SK-N-SH (cell line): ENCODE measurements around the gene OVOL1. TPM values are rescaled to one million over a fixed set of nuclear protein-coding genes. Genes with fewer than 3 reads are reported as not detected.
A peak's percentile ranks its signal among the peaks of the same experiment; 100 is the strongest.

Source experiments
- CTCF ChIA-PET: fragments of 300-600, 350-600 bp; formaldehyde crosslinking; extraction: SDS; loops from one replicate; lab custom pipeline; 2021; lab: Yijun Ruan, JAX
- POLR2A ChIA-PET: fragments of 350-600 bp; sonication (Branson Sonifier 250); formaldehyde crosslinking; extraction: SDS; loops from one replicate; lab custom pipeline; 2020; ENCODE audit warnings: antibody characterized with exemption, inconsistent platforms; lab: Yijun Ruan, JAX
- DNase-seq: peaks from one replicate; pipeline ENCODE4 v3.0.0; 2012
- H2AFZ ChIP-seq: fragments of 200-600 bp; sonication (generic); 2 replicates; pipeline ENCODE4 v1.8.1; 2016; ENCODE audit warnings: antibody characterized with exemption, mild to moderate bottlenecking, low read depth
- H3F3A ChIP-seq: fragments of 200-600 bp; sonication (generic); replicated peaks from 2 replicates; pipeline ENCODE3; 2016; ENCODE audit warnings: antibody characterized with exemption, mild to moderate bottlenecking; ENCODE audit not compliant: insufficient read depth
- H3K27ac ChIP-seq, 2 experiments: fragments of 200-500 bp in 1 of 2; fragments of 200-600 bp in 1 of 2; sonication (Bioruptor generic) in 1 of 2; sonication (generic), shearing (Covaris generic) in 1 of 2; 2 replicates each; pipeline versions ENCODE4 v1.5.1 to v1.6.1; 2014 to 2016; ENCODE audit warnings: low read depth in 2 of 2, inconsistent platforms in 1 of 2, low read length in 1 of 2, mild to moderate bottlenecking in 1 of 2, mixed read lengths in 1 of 2
- H3K27me3 ChIP-seq: fragments of 200-600 bp; sonication (generic), shearing (Covaris generic); 2 replicates; pipeline ENCODE4 v1.6.1; 2016; ENCODE audit warnings: mixed run types; ENCODE audit not compliant: insufficient read depth
- H3K36me3 ChIP-seq, 2 experiments: fragments of 200-500 bp in 1 of 2; fragments of 200-600 bp in 1 of 2; sonication (Bioruptor generic) in 1 of 2; sonication (generic) in 1 of 2; replicated peaks in 1 of 2; 2 replicates each; pipeline versions ENCODE3 to v1.5.1; 2014 to 2016; ENCODE audit warnings: low read length in 1 of 2, mild to moderate bottlenecking in 1 of 2; ENCODE audit not compliant: insufficient read depth in 2 of 2, control insufficient read depth in 1 of 2
- H3K4me1 ChIP-seq, 2 experiments: fragments of 200-500 bp in 1 of 2; fragments of 200-600 bp in 1 of 2; sonication (Bioruptor generic) in 1 of 2; sonication (generic), shearing (Covaris generic) in 1 of 2; 2 replicates each; pipeline versions ENCODE4 v1.5.1 to v1.6.1; 2014 to 2016; ENCODE audit warnings: low read depth in 1 of 2, low read length in 1 of 2, mixed run types in 1 of 2; ENCODE audit not compliant: insufficient read depth in 2 of 2, control insufficient read depth in 1 of 2
- H3K4me2 ChIP-seq: fragments of 200-600 bp; sonication (generic), shearing (Covaris generic); 2 replicates; pipeline ENCODE4 v1.6.1; 2017; ENCODE audit warnings: mixed run types
- H3K4me3 ChIP-seq, 2 experiments: fragments of 200-500 bp in 1 of 2; fragments of 200-600 bp in 1 of 2; sonication (Bioruptor generic) in 1 of 2; sonication (generic), shearing (Covaris generic) in 1 of 2; 2 replicates each; pipeline versions ENCODE4 v1.5.1 to v1.8.1; 2014 to 2016; ENCODE audit warnings: low read depth in 2 of 2, inconsistent platforms in 1 of 2, low read length in 1 of 2, mild to moderate bottlenecking in 1 of 2, mixed read lengths in 1 of 2, moderate library complexity in 1 of 2
- H3K79me2 ChIP-seq: fragments of 200-600 bp; sonication (generic); 2 replicates; pipeline ENCODE4 v1.8.1; 2017; ENCODE audit warnings: mild to moderate bottlenecking; ENCODE audit not compliant: insufficient read depth
- H3K9ac ChIP-seq: fragments of 200-600 bp; sonication (generic); 2 replicates; pipeline ENCODE4 v1.6.1; 2017; ENCODE audit warnings: mixed run types
- H3K9me2 ChIP-seq: fragments of 200-600 bp; sonication (generic); 2 replicates; pipeline ENCODE4 v1.6.1; 2017; ENCODE audit warnings: mixed run types
- H3K9me3 ChIP-seq: fragments of 200-600 bp; sonication (generic); 2 replicates; pipeline ENCODE4 v1.6.1; 2017; ENCODE audit warnings: mixed run types, mild to moderate bottlenecking, moderate library complexity
- H4K20me1 ChIP-seq: fragments of 200-600 bp; sonication (generic); 2 replicates; pipeline ENCODE4 v1.6.1; 2017; ENCODE audit warnings: mild to moderate bottlenecking, mixed run types; ENCODE audit not compliant: insufficient read depth
- CHD2 ChIP-seq: fragments of 150-350 bp; IDR thresholded peaks from 2 replicates; pipeline ENCODE4 v1.6.1; 2018; ENCODE audit warnings: low read length; ENCODE audit not compliant: partially characterized antibody
- EZH2phosphoT487 ChIP-seq: fragments of 200-600 bp; sonication (generic); IDR thresholded peaks from 2 replicates; pipeline ENCODE4 v1.6.1; 2017; ENCODE audit warnings: low read depth, mixed run types, mild to moderate bottlenecking, antibody characterized with exemption, moderate library complexity, borderline replicate concordance
- GABPA ChIP-seq: IDR thresholded peaks from 2 replicates; pipeline ENCODE4 v1.4.0; 2012; ENCODE audit warnings: low read depth, mild to moderate bottlenecking
- JUND ChIP-seq: IDR thresholded peaks from 2 replicates; pipeline ENCODE4 v1.4.0; 2012
- NFIC ChIP-seq: IDR thresholded peaks from 2 replicates; pipeline ENCODE4 v1.4.0; 2012; ENCODE audit warnings: borderline replicate concordance
- RAD21 ChIP-seq: IDR thresholded peaks from 2 replicates; pipeline ENCODE4 v1.6.1; 2012; ENCODE audit warnings: mild to moderate bottlenecking, low read length
- RXRA ChIP-seq: IDR thresholded peaks from 2 replicates; pipeline ENCODE4 v1.4.0; 2012; ENCODE audit warnings: low read depth, mild to moderate bottlenecking, borderline replicate concordance
- SMC3 ChIP-seq: IDR thresholded peaks from 2 replicates; pipeline ENCODE4 v1.6.1; 2012; ENCODE audit warnings: low read depth, low read length, improper control_type of control experiment
- TAF1 ChIP-seq: IDR thresholded peaks from 2 replicates; pipeline ENCODE4 v1.6.1; 2012; ENCODE audit warnings: low read depth, mild to moderate bottlenecking, low read length, moderate library complexity, borderline replicate concordance
- WGBS: methylation state at CpG from one replicate; pipeline ENCODE4 v1.1.6; 2017; ENCODE audit warnings: low lambda C conversion rate; 5-methylcytosine and 5-hydroxymethylcytosine counted together
- polyA plus RNA-seq, 3 experiments: library from polyadenylated mRNA; depleted of rRNA; stranded (reverse); fragments of >200 nt; gene quantifications; 2 replicates each; pipeline ENCODE4 v1.2.3, GENCODE V29; 2012
- TF ChIP-seq, protein P1 (sequence below): IDR thresholded peaks from 2 replicates; pipeline ENCODE4 v1.4.0; 2012; ENCODE audit warnings: low read depth, borderline replicate concordance
- TF ChIP-seq, protein P2 (sequence below): IDR thresholded peaks from 2 replicates; pipeline ENCODE4; 2012

OVOL1 gene
- not detected in 2 replicates for polyA plus RNA-seq (2012; rRNA removed)
- polyA plus RNA-seq (2012; cell fraction: cytosol; rRNA removed), result not detected in 2 replicates
- not detected in 2 replicates for polyA plus RNA-seq (2012; cell fraction: nucleus; rRNA removed)

DNA sequence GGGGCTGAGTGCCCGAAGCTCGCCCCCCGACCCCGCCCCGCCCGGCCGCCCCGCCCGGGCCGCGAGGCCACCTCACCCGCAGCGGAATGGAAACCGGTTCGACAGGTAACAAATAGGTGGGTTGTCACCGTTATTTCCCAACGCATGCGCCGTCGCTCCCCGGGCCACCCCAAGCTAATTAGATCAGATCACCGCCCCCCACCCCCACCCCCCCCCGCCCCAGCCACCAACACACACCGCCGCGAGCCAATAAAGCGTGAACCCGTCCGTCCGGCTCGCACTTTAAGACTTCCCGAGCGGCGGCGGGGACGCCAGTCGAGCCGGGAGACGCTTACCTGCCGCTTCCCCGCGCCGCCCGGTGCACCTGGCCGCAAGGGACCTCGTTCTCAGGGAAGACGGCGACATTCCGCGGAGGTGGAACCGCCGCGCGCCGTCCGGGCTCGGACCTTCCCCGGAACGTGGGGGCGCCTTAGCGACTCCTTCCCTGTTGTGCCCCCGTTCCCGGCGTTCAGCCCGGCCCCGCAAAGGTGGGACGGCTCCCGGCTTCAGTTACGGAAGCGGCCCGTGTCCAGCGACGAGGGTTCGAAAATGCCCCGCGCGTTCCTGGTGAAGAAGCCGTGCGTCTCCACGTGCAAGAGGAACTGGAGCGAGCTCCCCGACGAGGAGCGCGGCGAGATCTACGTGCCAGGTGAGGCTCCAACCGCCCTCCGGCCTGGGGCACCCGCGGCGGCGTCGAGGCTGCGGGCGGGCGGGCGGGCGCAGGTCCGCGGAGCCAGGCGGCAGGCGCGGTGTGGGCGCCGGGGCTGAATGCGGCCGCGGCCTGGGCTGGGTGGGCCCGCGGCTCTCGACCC is at the start of gene OVOL1:
OVOL1 (plus strand) TSS at position 278 of the 851 bp plus-strand sequence; CDS start at position 589, 311 bp downstream.
- no peaks in the 10 kb centered on the region for H3K79me2 ChIP-seq
- no peak within 1 kb of the TSS; the same call in 1 of the 2 replicates for H3K4me2 ChIP-seq
- peaks cover 0 to 2% of the 10 kb centered on the region in 2 experiments; a peak in 1 of 4 replicates for H3K4me1 ChIP-seq
- ChIA-PET CTCF (interaction anchor here (1.9 to 19.1 kb wide), 3 partner anchors 6 to 42 kb away, joined by 8 to 152 read pairs (median 43); partner anchors contain the start of gene AP5B1), POLR2A (no interaction called here)
- H3K27ac ChIP-seq, result no peak within 1 kb of the TSS
- H2AFZ ChIP-seq, result no peak within 1 kb of the TSS
- H3K27me3 ChIP-seq, result peaks cover 38% of the 10 kb centered on the region
- 2% methylated on average over 28 of the region's 112 CpGs for WGBS
- TF ChIP-seq RXRA (no peak), EZH2phosphoT487 (peak; percentile 93), SMC3 (no peak), TAF1 (no peak), RAD21 (no peak)
- TF ChIP-seq, all 33 proteins: peak for 1
- H3K4me3 ChIP-seq, result peak within 1 kb of the TSS in 1 of 2 experiments; percentile 17; a peak in 1 of 4 replicates
- H3K36me3 ChIP-seq, result no peaks in the 10 kb centered on the region
- no peaks in the 10 kb centered on the region for H3K9me2 ChIP-seq
- no peaks in the 10 kb centered on the region for H4K20me1 ChIP-seq
- H3F3A ChIP-seq, result peaks cover 12% of the 10 kb centered on the region
- H3K9ac ChIP-seq, result no peak within 1 kb of the TSS
- DNase-seq, result peak; percentile 64
- no peaks in the 10 kb centered on the region for H3K9me3 ChIP-seq

DNA sequence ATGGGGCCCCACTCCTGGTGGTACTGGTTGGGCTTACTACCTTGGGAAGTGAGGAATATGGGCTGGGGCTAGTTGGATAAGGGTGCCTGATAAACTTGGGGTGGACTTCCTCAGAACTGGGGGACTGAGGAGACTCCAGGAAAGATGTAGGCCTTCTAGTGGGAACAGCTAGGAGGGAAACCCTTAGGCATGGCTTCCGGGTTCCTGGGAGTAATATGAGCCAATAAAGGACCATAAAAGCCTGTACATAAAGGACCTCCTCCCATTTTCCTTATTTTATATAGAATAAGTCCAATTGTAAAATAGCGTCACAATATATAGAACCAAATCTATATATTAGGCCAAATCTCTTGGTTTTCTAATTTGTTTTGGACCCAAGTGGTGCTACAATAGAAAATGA is 47.8 kb upstream of the OVOL1 start:
- no peaks in the 10 kb centered on the region for H4K20me1 ChIP-seq
- no peak overlapping the region for H3K4me3 ChIP-seq
- no peaks in the 10 kb centered on the region for H3K79me2 ChIP-seq
- 46% methylated on average over 2 of the region's 2 CpGs for WGBS
- H3K4me2 ChIP-seq, result no peak overlapping the region
- peaks cover 0 to under 1% of the 10 kb centered on the region in 2 experiments; a peak in 1 of 4 replicates for H3K4me1 ChIP-seq
- DNase-seq, result no peak
- H3K9me2 ChIP-seq, result no peaks in the 10 kb centered on the region
- H3K27ac ChIP-seq, result no peak overlapping the region
- POLR2A ChIA-PET, result no interaction called here
- no peak overlapping the region for H3K9ac ChIP-seq
- TF ChIP-seq, protein P1, sequence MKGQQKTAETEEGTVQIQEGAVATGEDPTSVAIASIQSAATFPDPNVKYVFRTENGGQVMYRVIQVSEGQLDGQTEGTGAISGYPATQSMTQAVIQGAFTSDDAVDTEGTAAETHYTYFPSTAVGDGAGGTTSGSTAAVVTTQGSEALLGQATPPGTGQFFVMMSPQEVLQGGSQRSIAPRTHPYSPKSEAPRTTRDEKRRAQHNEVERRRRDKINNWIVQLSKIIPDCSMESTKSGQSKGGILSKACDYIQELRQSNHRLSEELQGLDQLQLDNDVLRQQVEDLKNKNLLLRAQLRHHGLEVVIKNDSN, result no peak
- no peaks in the 10 kb centered on the region for H3K36me3 ChIP-seq
- peaks cover 6% of the 10 kb centered on the region; the same call in 1 of the 2 replicates for H3K27me3 ChIP-seq
- no peaks in the 10 kb centered on the region for H3F3A ChIP-seq
- H3K9me3 ChIP-seq, result peaks cover 10% of the 10 kb centered on the region; the same call in 1 of the 2 replicates
- H2AFZ ChIP-seq, result no peak overlapping the region
- CTCF ChIA-PET, result no interaction called here

DNA sequence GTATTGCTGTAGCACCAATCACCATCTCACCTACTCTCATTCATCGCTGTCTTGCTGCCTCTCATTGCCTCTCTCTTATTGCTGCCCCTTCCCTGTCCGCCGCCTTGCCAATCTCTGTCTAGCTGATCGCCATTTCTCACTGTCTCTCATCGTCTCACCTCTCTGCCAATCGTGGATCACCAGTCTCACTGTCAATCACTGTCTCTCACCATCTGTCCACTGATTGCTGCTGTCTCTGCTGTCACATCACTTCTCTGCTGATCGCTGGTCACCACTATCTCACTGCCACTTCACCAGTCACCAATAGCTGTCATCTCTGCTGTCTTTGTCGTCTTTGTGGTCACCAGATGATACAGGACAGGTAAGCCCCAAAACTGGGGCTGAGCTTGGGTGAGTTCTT is 45.7 kb upstream of the OVOL1 start:
- WGBS, result 36% methylated on average over 8 of the region's 8 CpGs
- Histone ChIP-seq H2AFZ (no peak overlapping the region), H3F3A (no peaks in the 10 kb centered on the region), H3K9me2 (no peaks in the 10 kb centered on the region), H3K27me3 (peaks cover 10% of the 10 kb centered on the region; the same call in 1 of the 2 replicates), H3K27ac (no peak overlapping the region), H3K4me1 (peaks cover 0 to 10% of the 10 kb centered on the region in 2 experiments; a peak in 1 of 4 replicates), H3K9ac (no peak overlapping the region), H3K36me3 (no peaks in the 10 kb centered on the region), H3K79me2 (no peaks in the 10 kb centered on the region), H3K4me3 (no peak overlapping the region), H3K9me3 (peaks cover 10% of the 10 kb centered on the region; the same call in 1 of the 2 replicates), H4K20me1 (no peaks in the 10 kb centered on the region), H3K4me2 (no peak overlapping the region)
- no peak for DNase-seq
- TF ChIP-seq RXRA (no peak), GABPA (no peak), NFIC (no peak), JUND (no peak), CHD2 (no peak)
- TF ChIP-seq, protein P2, sequence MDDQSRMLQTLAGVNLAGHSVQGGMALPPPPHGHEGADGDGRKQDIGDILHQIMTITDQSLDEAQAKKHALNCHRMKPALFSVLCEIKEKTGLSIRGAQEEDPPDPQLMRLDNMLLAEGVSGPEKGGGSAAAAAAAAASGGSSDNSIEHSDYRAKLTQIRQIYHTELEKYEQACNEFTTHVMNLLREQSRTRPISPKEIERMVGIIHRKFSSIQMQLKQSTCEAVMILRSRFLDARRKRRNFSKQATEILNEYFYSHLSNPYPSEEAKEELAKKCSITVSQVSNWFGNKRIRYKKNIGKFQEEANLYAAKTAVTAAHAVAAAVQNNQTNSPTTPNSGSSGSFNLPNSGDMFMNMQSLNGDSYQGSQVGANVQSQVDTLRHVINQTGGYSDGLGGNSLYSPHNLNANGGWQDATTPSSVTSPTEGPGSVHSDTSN, result no peak
- ChIA-PET CTCF (interaction anchor here (1.1 to 1.8 kb wide), 4 partner anchors 12 to 39 kb away, joined by 3 to 5 read pairs (median 4); partner anchors contain the start of gene KAT5), POLR2A (no interaction called here)
